GM19468 (cell line): Measurements from ENCODE around the gene DYRK2.
"Not testable (repeated sequence)": the region's sequence is repeated elsewhere in the genome, so short reads cannot be mapped to it uniquely, and the experiment has no call there.

Experiments
- ATAC-seq: cut with Tn5 transposase; IDR thresholded peaks from one replicate; pipeline ENCODE4 v1.9.1; 2021; ENCODE audit warnings: mild to moderate bottlenecking, moderate library complexity, moderate number of reproducible peaks; ENCODE audit not compliant: unreplicated experiment; ENCODE audit errors: extremely low read depth

DYRK2 gene

GRCh38 chr12:67669217-67669933 lies 20.8 kb downstream of the DYRK2 start:
- no peak for ATAC-seq

GRCh38 chr12:67669934-67670631 lies 21.5 kb downstream of the DYRK2 start:
- no peak for ATAC-seq

GRCh38 chr12:67671419-67671818 lies 22.9 kb downstream of the DYRK2 start:
- ATAC-seq = no peak

GRCh38 chr12:67671892-67672291 lies 23.3 kb downstream of the DYRK2 start:
- ATAC-seq = no peak

GRCh38 chr12:67672507-67672906 lies 24.0 kb downstream of the DYRK2 start:
- not testable (repeated sequence) for ATAC-seq

GRCh38 chr12:67673509-67673908 lies 25.0 kb downstream of the DYRK2 start:
- ATAC-seq = not testable (repeated sequence)

- ATAC-seq = no peak
These were observed 25.9 kb downstream of the DYRK2 start for GRCh38 chr12:67674417-67674816.

GRCh38 chr12:67676624-67677023 lies 28.1 kb downstream of the DYRK2 start:
- ATAC-seq = no peak

GRCh38 chr12:67677166-67677565 lies 28.6 kb downstream of the DYRK2 start:
- no peak for ATAC-seq

- ATAC-seq = no peak
These were observed 32.7 kb downstream of the DYRK2 start for GRCh38 chr12:67681105-67681778.

- ATAC-seq = no peak
These were observed 33.5 kb downstream of the DYRK2 start for GRCh38 chr12:67681941-67682620.

- no peak for ATAC-seq
These were observed 40.8 kb downstream of the DYRK2 start for GRCh38 chr12:67689385-67689784.

- ATAC-seq = no peak
These were observed 42.1 kb downstream of the DYRK2 start for GRCh38 chr12:67690656-67691055.

- ATAC-seq = no peak
These were observed 42.7 kb downstream of the DYRK2 start for GRCh38 chr12:67691220-67691619.

GRCh38 chr12:67692135-67692534 lies 43.6 kb downstream of the DYRK2 start:
- ATAC-seq = no peak

GRCh38 chr12:67692966-67693365 lies 44.4 kb downstream of the DYRK2 start:
- ATAC-seq = peak; percentile 47

GRCh38 chr12:67693894-67694293 lies 45.3 kb downstream of the DYRK2 start:
- ATAC-seq = no peak

- no peak for ATAC-seq
These were observed 45.9 kb downstream of the DYRK2 start for GRCh38 chr12:67694306-67694900.

- no peak for ATAC-seq
These were observed 47.4 kb downstream of the DYRK2 start for GRCh38 chr12:67695974-67696373.

- no peak for ATAC-seq
These were observed 48.9 kb downstream of the DYRK2 start for GRCh38 chr12:67697443-67697842.
